Prostate gland (tissue), 2 donors: Measurements from ENCODE around the gene CD82.

Experiments
- CTCF ChIP-seq, 4 experiments: fragments of 200-600 bp in 2 of 4; fragments of 450-650 bp in 2 of 4; sonication (generic) in 2 of 4; IDR thresholded peaks; 1 replicate in 3 of 4; 2 replicates in 1 of 4; pipeline ENCODE4 v1.5.1; 2016 to 2019; ENCODE audit warnings: antibody characterized with exemption in 4 of 4, mild to moderate bottlenecking in 2 of 4, moderate library complexity in 2 of 4
- POLR2AphosphoS5 ChIP-seq: sonication (generic); formaldehyde crosslinking; IDR thresholded peaks from one replicate; pipeline ENCODE4 v1.6.1; 2017; ENCODE audit warnings: antibody characterized with exemption

GRCh38 chr11:44581246-44581645, 15.8 kb downstream of the CD82 start:
- no peak for TF ChIP-seq CTCF (IDR thresholded peaks at IDR 0.05)
- TF ChIP-seq POLR2AphosphoS5 = no peak
